GM19372 (cell line): ENCODE measurements around the gene ORMDL2.
"Not testable (repeated sequence)": the region's sequence is repeated elsewhere in the genome, so short reads cannot be mapped to it uniquely, and the experiment has no call there.

Experiments used
- ATAC-seq: cut with Tn5 transposase; IDR thresholded peaks from one replicate; pipeline ENCODE4 v1.9.1; 2021; ENCODE audit warnings: mild to moderate bottlenecking, low read depth, moderate library complexity; ENCODE audit not compliant: unreplicated experiment

Gene ORMDL2

DNA sequence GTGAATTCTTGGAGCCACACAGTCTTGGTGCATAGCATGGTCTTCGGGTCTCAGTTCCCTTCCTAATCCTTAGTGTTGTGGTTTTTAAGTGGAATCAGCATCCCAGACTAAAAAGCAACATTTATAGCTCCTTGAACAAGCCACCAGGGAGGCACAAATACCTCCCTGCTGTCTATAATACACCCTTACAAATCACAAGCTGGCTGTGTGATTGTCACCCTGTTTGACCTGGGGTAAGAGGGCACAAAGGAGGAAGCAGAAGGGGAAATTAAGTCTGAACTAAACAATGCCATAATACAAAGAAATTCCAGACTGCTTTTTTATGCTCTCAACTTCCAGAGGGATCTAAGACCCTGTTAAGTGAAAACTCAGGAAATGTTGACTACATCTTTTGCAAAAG, 32.6 kb downstream of the ORMDL2 start:
- ATAC-seq: no peak

DNA sequence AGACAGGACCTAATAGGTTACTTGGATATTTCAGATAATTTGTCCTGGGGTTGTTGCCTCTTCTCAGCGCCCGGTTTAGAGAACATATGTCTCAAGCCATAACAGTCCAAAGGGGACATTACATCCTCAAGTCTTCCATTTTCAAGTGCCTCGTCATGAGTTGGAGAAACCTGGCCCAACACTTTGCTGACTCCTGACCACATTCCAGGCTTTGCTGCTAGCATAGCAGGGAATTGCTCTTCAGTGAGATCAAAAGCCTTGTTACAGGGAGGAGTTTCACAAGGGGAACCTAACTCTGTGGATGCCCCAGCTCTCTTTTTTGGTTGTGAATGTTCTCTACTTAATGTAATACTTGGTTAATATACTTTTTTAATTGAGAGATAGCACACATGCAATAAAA, 33.1 kb downstream of the ORMDL2 start:
- ATAC-seq: no peak

DNA sequence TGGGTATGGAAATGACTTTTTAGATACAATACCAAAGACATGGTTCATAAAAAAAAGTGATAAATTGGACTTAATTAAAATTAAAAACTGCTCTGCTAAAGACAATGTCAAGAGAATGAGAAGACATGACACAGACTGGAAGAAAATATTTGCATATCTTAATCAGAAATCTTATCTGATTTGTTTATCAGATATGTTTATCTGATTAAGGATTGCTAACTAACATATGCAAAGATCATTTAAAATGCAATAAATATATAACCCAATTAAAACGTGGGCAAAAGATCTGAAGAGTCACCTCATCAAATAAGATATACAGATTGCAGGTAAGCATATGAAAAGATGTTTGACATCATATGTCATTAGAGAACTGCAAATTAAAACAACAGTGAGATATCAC, 34.9 kb downstream of the ORMDL2 start:
- ATAC-seq: no peak

DNA sequence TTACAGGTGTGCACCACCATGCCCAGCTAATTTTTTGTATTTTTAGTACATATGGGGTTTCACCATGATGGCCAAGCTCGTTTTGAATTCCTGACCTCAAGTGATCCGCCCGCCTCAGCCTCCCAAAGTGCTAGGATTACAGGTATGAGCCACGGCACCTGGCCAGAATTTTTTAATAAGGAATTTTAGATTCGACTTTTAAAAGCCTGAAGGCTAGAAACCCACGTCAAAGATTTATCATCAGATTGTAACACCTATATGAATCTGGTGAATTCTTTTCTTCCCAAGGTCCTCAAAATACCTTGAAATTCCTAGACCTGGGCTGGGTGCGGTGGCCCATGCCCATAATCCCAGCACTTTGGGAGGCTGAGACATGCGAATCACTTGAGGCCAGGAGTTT, 43.6 kb downstream of the ORMDL2 start:
- ATAC-seq: no peak

DNA sequence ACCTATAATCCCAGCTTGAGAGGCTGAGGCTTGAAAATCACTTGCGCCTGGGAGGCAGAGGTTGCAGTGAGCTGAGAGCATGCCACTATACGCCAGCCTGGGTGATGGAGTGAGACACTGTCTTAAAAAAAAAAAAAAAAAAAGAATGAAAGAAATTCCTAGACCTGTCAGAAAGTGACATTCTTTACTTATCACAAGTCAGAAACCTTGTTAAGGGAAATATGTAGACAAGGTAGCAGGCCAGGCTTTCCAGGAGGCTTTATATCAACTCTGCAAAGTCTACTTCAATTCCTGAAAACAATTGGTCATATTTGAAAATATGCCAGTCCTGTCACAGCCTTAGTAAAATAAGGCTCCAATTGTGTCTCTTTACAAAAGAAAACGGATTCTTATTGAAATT, 44.0 kb downstream of the ORMDL2 start:
- no peak for ATAC-seq

DNA sequence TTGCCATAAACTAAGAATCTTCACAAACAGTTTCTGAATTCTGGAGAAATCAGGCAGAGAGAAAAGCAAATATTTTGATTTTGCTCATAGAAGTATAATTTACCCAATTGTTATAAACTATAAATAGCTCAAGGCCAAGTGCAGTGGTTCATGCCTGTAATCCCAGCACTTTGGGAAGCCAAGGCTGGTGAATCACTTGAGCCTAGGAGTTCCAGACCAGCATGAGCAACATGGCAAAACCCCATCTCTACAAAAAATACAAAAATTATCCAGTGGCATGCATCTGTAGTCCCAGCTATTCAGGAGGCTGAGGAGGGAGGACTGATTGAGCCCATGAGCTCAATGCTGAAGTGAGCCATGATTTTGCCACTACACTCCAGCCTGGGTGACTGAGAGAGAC, 44.4 kb downstream of the ORMDL2 start:
- ATAC-seq: no peak

DNA sequence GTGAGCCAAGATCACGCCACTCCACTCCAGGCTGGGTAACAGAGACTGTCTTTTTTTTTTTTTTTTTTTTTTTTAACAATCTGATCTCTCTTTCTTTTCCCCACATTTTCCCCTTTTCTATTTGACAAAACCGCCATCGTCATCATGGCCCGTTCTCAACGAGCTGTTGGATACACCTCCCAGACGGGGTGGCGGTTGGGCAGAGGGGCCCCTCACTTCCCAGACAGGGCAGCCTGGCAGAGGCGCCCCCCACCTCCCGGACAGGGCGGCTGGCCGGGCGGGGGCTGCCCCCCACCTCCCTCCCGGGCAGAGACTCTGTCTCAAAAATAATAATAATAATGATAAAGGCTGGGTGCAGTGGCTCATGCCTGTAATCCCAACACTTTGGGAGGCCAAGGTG, 45.1 kb downstream of the ORMDL2 start:
- ATAC-seq: not testable (repeated sequence)

DNA sequence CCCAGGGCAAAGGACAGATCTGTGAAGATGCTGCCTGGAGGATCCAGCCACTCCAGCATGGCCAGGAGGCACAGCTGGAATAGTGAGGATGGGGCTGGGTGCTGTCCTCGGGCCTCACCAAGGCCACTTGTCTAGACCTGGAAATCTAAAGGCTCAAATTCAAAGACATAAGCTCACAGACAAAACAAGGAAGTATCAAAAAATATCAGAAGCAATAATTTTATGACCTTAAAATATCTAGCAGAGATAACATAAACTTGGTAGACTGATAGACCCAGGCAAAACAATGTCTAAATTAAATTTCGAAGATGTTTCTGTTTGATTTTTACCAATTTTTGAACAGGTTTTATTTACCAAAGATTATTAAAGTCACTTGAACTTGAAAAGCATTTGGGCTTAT, 47.5 kb downstream of the ORMDL2 start:
- ATAC-seq: no peak

DNA sequence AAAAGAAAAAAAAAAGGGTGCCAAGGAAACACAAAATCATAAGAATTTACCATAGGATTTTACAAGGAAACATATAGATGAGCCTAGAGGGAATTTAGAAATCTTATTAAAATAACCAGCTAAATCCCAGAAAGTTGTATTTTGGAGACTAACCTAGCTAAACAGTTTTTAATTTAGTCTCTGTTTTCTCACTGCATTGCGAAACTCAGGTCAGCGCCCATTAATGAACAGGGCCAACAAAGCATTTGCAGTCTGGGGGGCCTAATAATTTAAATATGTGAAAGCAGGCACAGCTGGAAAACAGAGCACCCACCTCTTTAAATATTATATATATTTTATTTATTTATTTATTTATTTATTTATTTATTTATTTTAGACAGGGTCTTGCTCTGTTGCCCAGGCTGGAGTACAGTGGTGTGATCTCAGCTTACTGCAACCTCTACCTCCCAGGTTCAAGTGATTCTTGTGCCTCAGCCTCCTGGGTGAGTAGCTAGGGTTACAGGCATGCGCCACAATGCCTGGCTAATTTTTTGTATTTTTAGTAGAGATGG, 48.7 kb downstream of the ORMDL2 start:
- ATAC-seq: not testable (repeated sequence)
